Uterus (tissue), 2 donors: Measurements from ENCODE around the gene ADGRG4.

Source experiments
- CTCF ChIP-seq, 4 experiments: fragments of 200-600 bp in 2 of 4; fragments of 450-650 bp in 2 of 4; sonication (generic) in 2 of 4; IDR thresholded peaks; one replicate each; pipeline ENCODE4 v1.5.1; 2016 to 2019; ENCODE audit warnings: antibody characterized with exemption in 4 of 4, mild to moderate bottlenecking in 2 of 4, moderate library complexity in 1 of 4
- POLR2A ChIP-seq, 2 donors: fragments of 450-650 bp; IDR thresholded peaks; one replicate each; pipeline ENCODE4 v1.6.1; 2016; ENCODE audit warnings: antibody characterized with exemption in 2 of 2, mild to moderate bottlenecking in 1 of 2, moderate library complexity in 1 of 2

DNA sequence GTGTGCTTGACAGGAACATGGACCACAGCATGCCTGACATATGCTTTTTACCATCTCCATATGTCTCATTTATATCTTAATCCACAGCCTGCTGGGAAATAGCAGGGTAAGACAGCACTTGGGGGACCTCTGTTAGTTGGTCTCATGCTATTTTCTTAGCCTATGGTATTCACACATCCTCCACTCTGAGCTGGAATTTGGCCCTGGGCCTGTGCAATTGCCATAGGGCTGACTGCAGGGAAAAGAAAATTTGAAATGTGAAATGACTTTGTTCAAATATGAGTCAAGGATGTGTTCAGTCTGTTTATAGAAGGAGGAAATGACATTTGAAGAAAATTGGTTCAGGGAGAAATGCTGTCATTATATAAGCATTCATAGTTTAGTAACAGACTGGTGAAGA lies 40.0 kb upstream of the ADGRG4 start:
- TF ChIP-seq CTCF (IDR thresholded peaks at IDR 0.05) (no peak), POLR2A (IDR thresholded peaks at IDR 0.05) (no peak)
